ENCODE measurements around the gene ELL2.

- TF ChIP-seq CTCF (IDR thresholded peaks at IDR 0.05), result no peak
- no peak for TF ChIP-seq POLR2AphosphoS5 (IDR thresholded peaks at IDR 0.05)
- TF ChIP-seq EP300 (IDR thresholded peaks at IDR 0.05; ENCODE audit: low read depth), result no peak
- TF ChIP-seq POLR2A (IDR thresholded peaks at IDR 0.05), result no peak
Measured at GRCh38 chr5:95922798-95923197, 38.9 kb downstream of the ELL2 start.
